ENCODE measurements around the gene PDIA5. TPM values are rescaled to one million over a fixed set of nuclear protein-coding genes. Genes with fewer than 3 reads are reported as not detected.

PDIA5 gene
- total and polyA plus RNA-seq, 2 of the 4 experiments (the other 2 are of a cell fraction), result 19.4 to 42.0 TPM

GRCh38 chr3:123152687-123153086, 85.9 kb downstream of the PDIA5 start:
- Histone ChIP-seq H3K14ac (replicated peaks; ENCODE audit: low read depth, low read length) (no peak overlapping the region), H3K4me2 (ENCODE audit: low read depth, low read length) (no peak overlapping the region), H3K36me3 (ENCODE audit: control insufficient read depth, insufficient read depth, low read length) (peaks cover 58% of the 10 kb centered on the region), H4K20me1 (ENCODE audit: insufficient read depth, low read length) (no peaks in the 10 kb centered on the region), H2BK20ac (ENCODE audit: low read depth, low read length) (no peak overlapping the region), H3K4ac (ENCODE audit: low read depth, low read length) (no peak overlapping the region), H3K79me1 (ENCODE audit: low read depth in 1 of 2, low read length in 2 of 2) (no peaks in the 10 kb centered on the region; a peak in 1 of 4 replicates), H2BK120ac (ENCODE audit: low read depth, low read length) (no peak overlapping the region), H3K56ac (ENCODE audit: extremely low read depth, insufficient read depth, low read length) (no peak overlapping the region), H3K4me3 (ENCODE audit: insufficient read depth, low read depth, low read length) (no peak overlapping the region), H2BK5ac (ENCODE audit: low read depth, low read length, poor library complexity, severe bottlenecking) (no peak overlapping the region), H3K27ac (ENCODE audit: insufficient read depth, low read length) (no peak overlapping the region), H4K91ac (ENCODE audit: insufficient read depth, low read depth, low read length) (no peak overlapping the region), H2AK5ac (ENCODE audit: low read depth, low read length) (no peak overlapping the region), H3K9me3 (ENCODE audit: control insufficient read depth, insufficient read depth, low read length) (no peaks in the 10 kb centered on the region), H3K4me1 (ENCODE audit: control insufficient read depth, insufficient read depth, low read length) (no peaks in the 10 kb centered on the region), H3K9me1 (ENCODE audit: insufficient read depth, low read length) (no peaks in the 10 kb centered on the region), H3K23ac (ENCODE audit: low read depth, low read length) (no peak overlapping the region), H3K9ac (ENCODE audit: low read depth, low read length) (no peak overlapping the region), H3K18ac (ENCODE audit: low read depth, low read length) (no peak overlapping the region), H2AFZ (replicated peaks; ENCODE audit: low read length, poor library complexity) (no peak overlapping the region), H4K5ac (ENCODE audit: low read depth, low read length) (no peak overlapping the region), H3K27me3 (ENCODE audit: control insufficient read depth, insufficient read depth, low read length) (no peaks in the 10 kb centered on the region), H2AK9ac (replicated peaks; ENCODE audit: low read depth, low read length, poor library complexity) (no peak overlapping the region), H2BK15ac (ENCODE audit: low read depth, low read length) (no peak overlapping the region), H4K8ac (ENCODE audit: low read depth in 2 of 2, low read length in 2 of 2) (no peak overlapping the region)
- intact Hi-C loops (cut with micrococcal nuclease) (no loop called here), in situ Hi-C loops (cut with MboI; ENCODE audit: low sequenced_read_pairs) (no loop called here), dilution Hi-C loops (cut with HindIII; ENCODE audit: low sequenced_read_pairs, unreplicated experiment) (no loop called here)
- POLR2A ChIA-PET (ENCODE audit: unreplicated experiment), result no interaction called here
- WGBS, 2 experiments (ENCODE audit: extremely low coverage in 2 of 2, insufficient read length in 1 of 2), result 100% methylated on average over 1 of the region's 3 CpGs; no CpG with 5 or more reads in 1 of the 2 experiments
- CTCF ChIA-PET, result no interaction called here
- no peak for TF ChIP-seq CTCF (conservative IDR thresholded peaks at IDR 0.05; ENCODE audit: low read depth, low read length)
- ATAC-seq (ENCODE audit: low read depth) (no peak), DNase-seq (no peak)
- no TSS peak for BruUV-seq (replicated peaks)
